ENCODE measurements around the gene SVOP. TPM values are rescaled to one million over a fixed set of nuclear protein-coding genes. Genes with fewer than 3 reads are reported as not detected.
"Not testable (repeated sequence)": the region's sequence is repeated elsewhere in the genome, so short reads cannot be mapped to it uniquely, and the experiment has no call there.

The SVOP gene
- polyA plus RNA-seq, 1 experiment, result not detected

DNA sequence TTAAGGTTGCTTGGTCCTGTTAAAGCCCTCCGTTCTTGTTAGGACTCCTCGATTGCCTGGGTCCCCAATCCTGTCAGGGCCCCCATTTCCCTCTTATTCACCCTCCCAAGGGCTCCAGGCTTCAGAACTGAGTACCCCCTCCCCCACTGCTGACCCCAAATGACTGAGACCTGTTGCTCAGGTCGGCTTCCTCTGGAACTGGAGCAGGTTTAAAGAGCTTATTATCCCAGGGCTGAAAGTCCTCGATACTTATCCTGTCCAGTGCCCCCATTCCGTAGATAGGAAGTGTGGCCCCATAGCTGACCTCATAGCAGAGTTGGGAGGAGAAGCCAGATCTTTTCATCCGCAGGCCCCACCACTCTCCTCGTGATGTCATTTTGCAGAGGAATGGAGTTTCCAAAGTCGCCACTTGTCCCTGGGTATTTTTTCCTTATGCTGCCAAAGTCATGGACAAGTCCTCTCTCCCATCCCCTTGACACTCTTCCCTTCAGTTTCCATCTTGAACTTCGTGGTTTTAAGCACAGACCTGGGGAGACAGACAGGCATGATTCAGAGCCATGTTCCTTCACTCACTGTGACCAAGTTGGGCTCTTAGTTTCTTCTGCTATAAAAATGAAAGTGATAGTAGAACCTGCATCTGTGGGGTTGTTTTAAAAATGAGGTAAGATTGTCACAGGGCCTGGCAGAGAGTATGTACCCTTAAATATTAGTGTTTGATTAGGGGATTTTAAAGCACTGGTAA, 32.7 kb upstream of the SVOP start:
- ChIA-PET POLR2A (no interaction called here), CTCF (interaction anchor here (1.3 to 2.2 kb wide), 3 partner anchors 15 to 41 kb away, joined by 4 to 8 read pairs (median 5); partner anchors contain the start of gene ALKBH2)
- TF ChIP-seq, protein P1, sequence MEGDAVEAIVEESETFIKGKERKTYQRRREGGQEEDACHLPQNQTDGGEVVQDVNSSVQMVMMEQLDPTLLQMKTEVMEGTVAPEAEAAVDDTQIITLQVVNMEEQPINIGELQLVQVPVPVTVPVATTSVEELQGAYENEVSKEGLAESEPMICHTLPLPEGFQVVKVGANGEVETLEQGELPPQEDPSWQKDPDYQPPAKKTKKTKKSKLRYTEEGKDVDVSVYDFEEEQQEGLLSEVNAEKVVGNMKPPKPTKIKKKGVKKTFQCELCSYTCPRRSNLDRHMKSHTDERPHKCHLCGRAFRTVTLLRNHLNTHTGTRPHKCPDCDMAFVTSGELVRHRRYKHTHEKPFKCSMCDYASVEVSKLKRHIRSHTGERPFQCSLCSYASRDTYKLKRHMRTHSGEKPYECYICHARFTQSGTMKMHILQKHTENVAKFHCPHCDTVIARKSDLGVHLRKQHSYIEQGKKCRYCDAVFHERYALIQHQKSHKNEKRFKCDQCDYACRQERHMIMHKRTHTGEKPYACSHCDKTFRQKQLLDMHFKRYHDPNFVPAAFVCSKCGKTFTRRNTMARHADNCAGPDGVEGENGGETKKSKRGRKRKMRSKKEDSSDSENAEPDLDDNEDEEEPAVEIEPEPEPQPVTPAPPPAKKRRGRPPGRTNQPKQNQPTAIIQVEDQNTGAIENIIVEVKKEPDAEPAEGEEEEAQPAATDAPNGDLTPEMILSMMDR (IDR thresholded peaks at IDR 0.05; ENCODE audit: insufficient read depth, low read depth, low read length), result no peak
- Histone ChIP-seq H3K4me3 (ENCODE audit: low read depth, low read length) (peak overlapping the region; percentile 60), H3K27me3 (ENCODE audit: control insufficient read depth, insufficient read depth, low read length) (no peaks in the 10 kb centered on the region), H3K36me3 (ENCODE audit: control insufficient read depth, insufficient read depth, low read length) (peaks cover 2% of the 10 kb centered on the region; the same call in 1 of the 2 replicates)
- no peak for DNase-seq (ENCODE audit: low read depth)

DNA sequence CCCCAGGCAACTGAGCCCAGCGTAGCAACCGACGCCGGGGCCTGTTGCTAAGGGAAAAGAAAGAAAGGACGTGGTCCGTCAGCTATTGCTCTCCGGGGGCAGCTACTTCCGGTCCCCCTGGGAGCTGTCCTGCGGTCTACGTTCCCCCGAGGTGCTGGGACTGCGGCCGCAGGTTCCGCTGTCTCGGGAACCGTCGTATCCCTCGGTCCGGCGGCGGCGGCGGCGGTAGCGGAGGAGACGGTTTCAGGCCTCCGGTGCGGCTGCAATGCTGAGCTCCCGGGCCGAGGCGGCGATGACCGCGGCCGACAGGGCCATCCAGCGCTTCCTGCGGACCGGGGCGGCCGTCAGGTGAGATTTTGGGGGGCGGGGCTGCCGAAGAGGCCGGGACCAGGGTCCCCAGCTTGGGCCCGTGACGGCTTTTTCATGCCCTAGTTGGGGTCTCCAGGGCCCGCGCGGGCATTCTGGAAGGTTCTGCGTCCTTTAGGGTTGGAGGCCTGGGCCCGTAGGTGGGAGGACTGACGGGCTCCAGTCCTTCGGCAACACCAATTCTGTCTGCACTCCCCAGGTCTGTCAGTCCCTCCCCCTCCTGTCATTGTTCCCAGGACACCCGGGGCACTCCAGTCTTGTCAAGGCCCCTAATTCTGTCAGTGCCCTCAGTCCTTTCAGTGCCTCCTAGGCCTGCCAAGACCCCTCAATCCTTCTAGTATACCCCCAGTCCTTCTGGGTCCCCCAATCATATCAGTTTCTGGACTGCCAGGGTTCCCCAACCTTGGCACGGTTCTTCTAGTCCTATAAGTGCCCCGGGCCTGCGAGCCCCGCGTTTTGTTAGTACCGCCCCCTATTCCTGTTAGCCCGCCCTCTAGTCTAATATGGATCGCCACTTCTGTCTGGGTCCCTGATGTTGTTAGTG, 31.8 kb upstream of the SVOP start, which contains the start of gene USP30:
Gene USP30 (plus strand): TSS at position 163 of the 910 bp plus-strand sequence. CDS start 103 bp downstream, at position 266.
- H3K4me3 ChIP-seq (ENCODE audit: low read depth, low read length), result peak within 1 kb of the TSS; percentile 60
- no peak for DNase-seq (ENCODE audit: low read depth)
- ChIA-PET CTCF (no interaction called here), POLR2A (no interaction called here)
- H3K27me3 ChIP-seq (ENCODE audit: control insufficient read depth, insufficient read depth, low read length), result no peaks in the 10 kb centered on the region
- TF ChIP-seq, protein P1 (IDR thresholded peaks at IDR 0.05; ENCODE audit: insufficient read depth, low read depth, low read length), result no peak
- H3K36me3 ChIP-seq (ENCODE audit: control insufficient read depth, insufficient read depth, low read length), result peaks cover 1% of the 10 kb centered on the region; the same call in 1 of the 2 replicates

DNA sequence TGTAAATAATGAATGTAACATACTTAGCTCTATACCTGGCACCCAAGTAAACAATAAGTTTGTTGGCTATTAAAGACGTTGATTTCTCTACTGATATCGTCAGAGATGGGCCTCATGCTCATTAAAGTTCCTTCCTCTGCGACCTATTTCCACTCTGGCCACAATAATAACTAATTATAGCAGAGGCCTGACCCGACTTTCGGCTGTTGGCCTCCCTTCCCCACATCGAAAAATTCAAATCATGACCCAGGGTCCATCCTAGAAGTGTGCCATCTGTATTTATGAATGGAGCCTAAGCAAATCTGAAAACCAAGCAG, 31.2 kb upstream of the SVOP start:
- H3K36me3 ChIP-seq (ENCODE audit: control insufficient read depth, insufficient read depth, low read length), result no peaks in the 10 kb centered on the region
- TF ChIP-seq, protein P1 (IDR thresholded peaks at IDR 0.05; ENCODE audit: insufficient read depth, low read depth, low read length), result no peak
- no peak for DNase-seq (ENCODE audit: low read depth)
- CTCF ChIA-PET, result no interaction called here
- H3K4me3 ChIP-seq (ENCODE audit: low read depth, low read length), result peak overlapping the region; percentile 60
- POLR2A ChIA-PET, result no interaction called here
- H3K27me3 ChIP-seq (ENCODE audit: control insufficient read depth, insufficient read depth, low read length), result no peaks in the 10 kb centered on the region

DNA sequence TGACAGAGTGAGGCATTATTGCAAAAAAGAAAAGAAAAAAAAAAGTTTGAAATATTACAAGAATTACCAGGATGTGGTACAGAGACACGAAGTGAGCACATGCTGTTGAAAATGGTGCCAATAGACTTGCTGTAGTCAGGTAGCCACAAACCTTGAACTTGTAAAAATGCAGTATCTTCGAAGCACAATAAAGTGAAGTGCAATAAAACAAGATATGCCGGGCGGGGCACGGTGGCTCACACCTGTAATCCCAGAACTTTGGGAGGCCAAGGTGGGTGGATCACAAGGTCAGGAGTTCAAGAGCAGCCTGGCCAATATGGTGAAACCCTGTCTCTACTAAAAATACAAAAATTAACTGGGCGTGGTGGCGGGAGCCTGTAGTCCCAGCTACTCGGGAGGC, 28.9 kb upstream of the SVOP start:
- H3K4me3 ChIP-seq (ENCODE audit: low read depth, low read length); DNase-seq (ENCODE audit: low read depth); POLR2A ChIA-PET; H3K27me3 ChIP-seq (ENCODE audit: control insufficient read depth, insufficient read depth, low read length); H3K36me3 ChIP-seq (ENCODE audit: control insufficient read depth, insufficient read depth, low read length): not testable (repeated sequence)
- CTCF ChIA-PET, result interaction anchor here (1.2 kb wide), 1 partner anchor 18 kb away, joined by 3 read pairs; no protein-coding TSS in a partner anchor

DNA sequence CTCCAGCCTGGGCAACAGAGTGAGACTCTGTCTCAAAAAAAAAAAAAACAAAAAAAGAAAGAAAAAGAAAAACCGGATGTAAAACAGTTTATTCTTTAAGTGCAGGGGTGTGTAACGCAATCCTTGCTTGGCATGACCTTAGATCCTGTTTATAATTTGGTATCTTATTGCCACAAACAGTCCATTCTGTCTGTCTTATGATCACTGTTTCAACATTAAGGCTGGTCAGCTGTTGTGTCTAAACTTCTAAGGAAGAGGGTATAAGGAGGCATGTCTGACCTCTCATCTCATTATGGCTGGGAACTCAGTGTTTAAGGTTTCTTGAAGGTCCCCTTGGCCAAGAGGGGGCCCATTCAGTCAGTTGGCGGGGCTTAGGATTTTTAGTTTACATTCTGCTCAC, 27.8 kb upstream of the SVOP start:
- H3K36me3 ChIP-seq (ENCODE audit: control insufficient read depth, insufficient read depth, low read length); H3K4me3 ChIP-seq (ENCODE audit: low read depth, low read length); POLR2A ChIA-PET; H3K27me3 ChIP-seq (ENCODE audit: control insufficient read depth, insufficient read depth, low read length); CTCF ChIA-PET; DNase-seq (ENCODE audit: low read depth): not testable (repeated sequence)

DNA sequence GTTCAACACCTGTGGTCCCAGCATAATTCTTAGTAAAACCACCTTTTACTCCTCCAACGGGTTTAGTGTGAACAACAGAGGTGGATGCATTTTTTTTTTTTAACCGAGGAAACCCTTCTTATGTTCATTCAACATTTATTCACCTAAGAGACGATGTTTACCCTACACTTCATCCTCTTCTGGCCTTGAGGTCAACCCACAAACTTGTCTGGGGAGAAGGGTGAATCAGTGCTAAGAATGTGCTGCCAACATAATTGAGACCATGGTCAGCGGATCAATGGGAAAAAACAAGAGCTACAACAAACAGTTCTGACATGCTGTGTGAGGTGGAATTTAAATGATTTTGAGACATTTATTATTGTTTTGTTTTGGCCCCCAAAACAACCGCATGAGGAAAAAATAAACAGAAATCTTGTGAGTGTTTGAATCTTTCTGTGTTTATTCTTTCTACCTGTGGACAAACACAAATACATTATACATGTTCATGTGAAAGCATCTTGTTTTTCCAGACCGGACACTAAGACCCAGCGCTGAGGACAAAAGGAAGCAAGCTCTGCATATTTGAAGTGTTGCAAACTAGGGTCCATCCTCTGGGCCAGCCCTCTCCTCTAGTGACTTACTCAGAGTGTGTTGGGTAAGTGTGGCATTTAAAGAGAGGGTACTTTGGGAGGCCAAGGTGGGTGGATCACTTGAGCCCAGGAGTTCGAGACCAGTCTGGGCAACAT, 26.4 kb upstream of the SVOP start:
- Histone ChIP-seq H3K27me3 (ENCODE audit: control insufficient read depth, insufficient read depth, low read length) (no peaks in the 10 kb centered on the region), H3K4me3 (ENCODE audit: low read depth, low read length) (no peak overlapping the region), H3K36me3 (ENCODE audit: control insufficient read depth, insufficient read depth, low read length) (no peaks in the 10 kb centered on the region)
- TF ChIP-seq, protein P1 (IDR thresholded peaks at IDR 0.05; ENCODE audit: insufficient read depth, low read depth, low read length), result no peak
- DNase-seq (ENCODE audit: low read depth), result no peak
- CTCF ChIA-PET, result no interaction called here
- POLR2A ChIA-PET, result no interaction called here

Measured in BJ (cell line).